MM.1S (cell line): ENCODE results near the gene NCKAP5.

Experiments
- DNase-seq: peaks from one replicate; pipeline ENCODE4 v3.0.0-alpha.2; 2015
- H2AFZ ChIP-seq: fragments of 300-600 bp; sonication (generic); 2 replicates; pipeline ENCODE4 v1.6.0; 2016; ENCODE audit warnings: antibody characterized with exemption, low read length
- H3F3A ChIP-seq: fragments of 300-600 bp; sonication (generic); 2 replicates; pipeline ENCODE4 v1.6.1; 2016; ENCODE audit warnings: mild to moderate bottlenecking, antibody characterized with exemption, low read length, moderate library complexity, mixed read lengths; ENCODE audit not compliant: insufficient read depth
- H3K27ac ChIP-seq: fragments of 300-600 bp; sonication (generic); 2 replicates; pipeline ENCODE4 v1.5.1; 2016; ENCODE audit warnings: mild to moderate bottlenecking, low read length
- H3K27me3 ChIP-seq: fragments of 300-600 bp; sonication (generic); replicated peaks from 2 replicates; pipeline ENCODE4 v1.6.0; 2016; ENCODE audit warnings: low read length; ENCODE audit not compliant: insufficient read depth
- H3K36me3 ChIP-seq: fragments of 300-600 bp; sonication (generic); replicated peaks from 2 replicates; pipeline ENCODE4 v1.6.1; 2016; ENCODE audit warnings: mild to moderate bottlenecking, low read length, mixed read lengths; ENCODE audit not compliant: insufficient read depth
- H3K4me1 ChIP-seq: fragments of 300-600 bp; sonication (generic); 2 replicates; pipeline ENCODE4 v1.6.1; 2016; ENCODE audit warnings: low read length, mixed read lengths
- H3K4me2 ChIP-seq: fragments of 300-600 bp; sonication (generic); 2 replicates; pipeline ENCODE4 v1.6.0; 2016; ENCODE audit warnings: low read depth, low read length
- H3K4me3 ChIP-seq: fragments of 300-600 bp; sonication (generic); 2 replicates; pipeline ENCODE4 v1.5.1; 2016; ENCODE audit warnings: low read length, mixed read lengths
- H3K79me2 ChIP-seq: fragments of 300-600 bp; sonication (generic); 2 replicates; pipeline ENCODE4 v1.6.1; 2016; ENCODE audit warnings: mixed run types, low read length, mixed read lengths
- H3K9ac ChIP-seq: fragments of 300-600 bp; sonication (generic); 2 replicates; pipeline ENCODE4 v1.6.1; 2016; ENCODE audit warnings: low read length, mixed read lengths
- H3K9me2 ChIP-seq: fragments of 300-600 bp; sonication (generic); replicated peaks from 2 replicates; pipeline ENCODE4 v1.6.1; 2016; ENCODE audit warnings: mild to moderate bottlenecking, low read length, mixed read lengths; ENCODE audit not compliant: insufficient read depth
- H3K9me3 ChIP-seq: fragments of 300-600 bp; sonication (generic); replicated peaks from 2 replicates; pipeline ENCODE4 v1.6.1; 2016; ENCODE audit warnings: mild to moderate bottlenecking, low read length, mixed read lengths; ENCODE audit not compliant: insufficient read depth
- H4K20me1 ChIP-seq: fragments of 300-600 bp; sonication (generic); 2 replicates; pipeline ENCODE4 v1.6.1; 2016; ENCODE audit warnings: mild to moderate bottlenecking, low read length, moderate library complexity, mixed read lengths; ENCODE audit not compliant: insufficient read depth
- CTCF ChIP-seq: fragments of 300-600 bp; sonication (generic); IDR thresholded peaks from 2 replicates; pipeline ENCODE4 v1.5.1; 2016; ENCODE audit warnings: antibody characterized with exemption, low read length, mixed read lengths
- EZH2 ChIP-seq: fragments of 300-600 bp; sonication (generic); optimal IDR thresholded peaks from 2 replicates; pipeline ENCODE3; 2017; ENCODE audit warnings: low read depth, mild to moderate bottlenecking, antibody characterized with exemption, low read length, mixed read lengths
- EZH2phosphoT487 ChIP-seq: fragments of 300-600 bp; sonication (generic); IDR thresholded peaks from 2 replicates; pipeline ENCODE4 v1.6.1; 2018; ENCODE audit warnings: antibody characterized with exemption, low read length

The NCKAP5 gene

DNA sequence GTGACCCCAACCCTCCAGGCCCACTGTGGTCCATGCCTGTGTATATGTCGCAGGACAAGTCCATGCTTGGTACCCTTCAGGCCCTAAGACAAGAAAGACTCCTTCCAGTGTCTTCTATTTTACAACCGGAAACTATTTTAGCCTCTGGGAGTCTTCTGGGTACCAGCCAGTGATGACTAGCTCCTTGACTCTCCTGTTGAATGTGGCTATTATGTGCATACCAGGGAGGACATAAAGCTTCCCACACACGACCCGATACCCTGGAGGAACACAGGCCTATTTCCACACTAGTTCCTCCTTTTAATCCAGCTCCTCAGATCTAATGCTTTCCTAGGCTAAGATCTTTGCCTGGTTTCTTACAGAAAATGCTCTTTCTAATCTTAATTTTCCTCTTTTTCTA lies 178.1 kb downstream of the NCKAP5 start:
- Histone ChIP-seq H3K36me3 (no peaks in the 10 kb centered on the region), H2AFZ (no peak overlapping the region), H3K4me2 (no peak overlapping the region), H3K9me2 (no peaks in the 10 kb centered on the region), H3K4me1 (no peaks in the 10 kb centered on the region), H3K4me3 (no peak overlapping the region), H3K9ac (no peak overlapping the region), H3F3A (no peaks in the 10 kb centered on the region), H3K27me3 (no peaks in the 10 kb centered on the region), H3K9me3 (no peaks in the 10 kb centered on the region), H3K27ac (no peak overlapping the region), H4K20me1 (no peaks in the 10 kb centered on the region), H3K79me2 (no peaks in the 10 kb centered on the region)
- TF ChIP-seq CTCF (no peak), EZH2 (no peak), EZH2phosphoT487 (no peak)
- no peak for DNase-seq

GRCh38 chr2:133389569-133389968 lies 178.7 kb downstream of the NCKAP5 start:
- no peak overlapping the region for H3K27ac ChIP-seq
- H2AFZ ChIP-seq = no peak overlapping the region
- no peaks in the 10 kb centered on the region for H3K9me2 ChIP-seq
- no peaks in the 10 kb centered on the region for H3K4me1 ChIP-seq
- DNase-seq = no peak
- H3K36me3 ChIP-seq = no peaks in the 10 kb centered on the region
- TF ChIP-seq EZH2phosphoT487 = no peak
- TF ChIP-seq CTCF = no peak
- TF ChIP-seq EZH2 = no peak
- H4K20me1 ChIP-seq = no peaks in the 10 kb centered on the region
- H3K4me2 ChIP-seq = no peak overlapping the region
- no peaks in the 10 kb centered on the region for H3K9me3 ChIP-seq
- no peak overlapping the region for H3K9ac ChIP-seq
- H3K79me2 ChIP-seq = no peaks in the 10 kb centered on the region
- no peaks in the 10 kb centered on the region for H3F3A ChIP-seq
- no peaks in the 10 kb centered on the region for H3K27me3 ChIP-seq
- no peak overlapping the region for H3K4me3 ChIP-seq

DNA sequence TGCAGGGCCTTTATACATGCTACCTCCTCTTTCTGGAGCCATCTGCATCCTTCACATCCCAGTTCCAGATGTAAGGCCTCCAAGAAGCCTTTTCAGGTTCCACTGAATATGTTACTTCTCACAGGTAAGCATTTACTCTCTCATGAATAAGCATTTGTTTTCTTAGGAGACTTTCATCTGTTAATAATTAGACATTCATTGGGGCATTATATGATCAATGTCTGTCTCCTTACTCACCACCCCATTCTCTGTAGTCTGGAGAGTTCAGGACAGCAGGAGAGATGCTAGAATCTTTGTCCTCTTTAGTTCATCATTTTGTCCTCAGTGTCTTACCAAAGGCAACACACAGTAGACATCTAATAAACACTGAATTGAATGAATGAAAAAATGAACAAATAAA lies 185.7 kb downstream of the NCKAP5 start:
- H2AFZ ChIP-seq = no peak overlapping the region
- H3K27ac ChIP-seq = no peak overlapping the region
- H3K9me3 ChIP-seq = no peaks in the 10 kb centered on the region
- no peak for TF ChIP-seq EZH2
- TF ChIP-seq CTCF = no peak
- no peak for TF ChIP-seq EZH2phosphoT487
- no peaks in the 10 kb centered on the region for H4K20me1 ChIP-seq
- no peak overlapping the region for H3K9ac ChIP-seq
- no peak for DNase-seq
- H3K4me1 ChIP-seq = no peaks in the 10 kb centered on the region
- no peaks in the 10 kb centered on the region for H3K9me2 ChIP-seq
- no peak overlapping the region for H3K4me2 ChIP-seq
- H3K27me3 ChIP-seq = no peaks in the 10 kb centered on the region
- H3K79me2 ChIP-seq = no peaks in the 10 kb centered on the region
- H3K36me3 ChIP-seq = no peaks in the 10 kb centered on the region
- H3F3A ChIP-seq = no peaks in the 10 kb centered on the region
- no peak overlapping the region for H3K4me3 ChIP-seq
